GM21526 (cell line): Measurements from ENCODE around the gene PDGFB.

Source experiments
- ATAC-seq: cut with Tn5 transposase; IDR thresholded peaks from one replicate; pipeline ENCODE4 v1.9.1; 2021; ENCODE audit warnings: moderate library complexity; ENCODE audit not compliant: unreplicated experiment, low FRiP score

The PDGFB gene

DNA sequence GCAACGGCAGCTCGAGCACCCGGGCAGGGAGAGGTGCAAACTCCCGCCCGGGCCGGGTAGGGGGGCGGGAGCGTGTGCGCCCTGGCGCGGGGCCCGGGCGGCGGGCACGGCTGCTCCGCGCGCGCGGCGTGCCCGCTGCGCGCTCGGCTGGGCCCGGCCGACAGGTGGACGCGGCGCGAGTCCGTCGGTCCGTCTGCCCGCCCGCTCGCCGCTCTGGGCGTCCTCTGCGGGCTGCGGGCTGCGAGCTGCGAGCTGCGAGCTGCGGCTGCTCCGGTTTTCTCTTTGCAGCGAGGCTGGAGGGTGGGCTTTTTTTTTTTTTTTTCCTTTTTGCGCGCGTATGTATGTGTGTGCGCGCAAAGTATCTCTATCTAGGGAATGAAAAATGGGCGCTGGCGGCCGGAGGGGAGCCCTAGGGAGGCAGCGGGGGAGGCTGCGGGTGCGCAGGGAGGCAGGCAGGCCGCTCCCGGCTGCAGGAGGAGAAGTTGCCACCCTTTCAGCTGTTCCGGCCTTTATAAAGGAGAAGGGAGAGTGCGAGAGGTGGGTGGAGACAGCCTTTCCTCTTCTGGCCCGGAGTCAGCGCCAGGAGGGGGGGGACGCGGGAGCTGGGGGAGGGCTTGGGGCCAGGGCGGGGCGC, at the start of gene PDGFB:
PDGFB (minus strand) TSS at position 487 of the 634 bp plus-strand sequence. CDS start 1,019 bp downstream, outside the sequence.
- no peak for ATAC-seq

DNA sequence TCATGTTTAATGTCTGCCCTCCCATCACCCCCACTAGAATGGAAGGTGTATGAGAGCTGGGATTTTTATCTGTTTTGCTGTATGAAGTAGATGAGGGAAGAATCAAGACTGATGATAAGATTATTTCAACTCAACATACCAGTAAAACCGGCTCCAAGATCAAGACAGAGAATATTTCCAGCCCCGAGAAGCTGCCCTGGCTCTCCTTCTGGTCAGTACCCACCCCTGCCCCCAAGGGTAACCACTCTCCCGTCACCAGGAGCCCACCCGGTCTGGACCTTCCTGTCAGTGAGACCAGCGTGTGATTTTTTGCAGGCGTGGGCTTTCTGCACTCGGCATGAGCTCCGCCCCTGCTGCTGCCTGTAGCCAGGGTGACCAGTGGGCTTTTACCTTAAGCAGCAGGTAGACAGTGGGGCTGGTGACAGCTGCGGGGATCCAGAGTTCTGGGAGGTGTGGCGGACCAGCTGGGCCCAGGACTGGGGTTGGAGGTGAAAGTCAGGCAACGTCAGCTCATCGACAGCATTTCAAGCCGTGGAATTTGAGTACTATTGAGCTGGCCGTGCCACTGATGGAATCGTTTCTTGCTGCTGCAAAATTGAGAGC, 49.1 kb upstream of the PDGFB start:
- ATAC-seq = no peak

DNA sequence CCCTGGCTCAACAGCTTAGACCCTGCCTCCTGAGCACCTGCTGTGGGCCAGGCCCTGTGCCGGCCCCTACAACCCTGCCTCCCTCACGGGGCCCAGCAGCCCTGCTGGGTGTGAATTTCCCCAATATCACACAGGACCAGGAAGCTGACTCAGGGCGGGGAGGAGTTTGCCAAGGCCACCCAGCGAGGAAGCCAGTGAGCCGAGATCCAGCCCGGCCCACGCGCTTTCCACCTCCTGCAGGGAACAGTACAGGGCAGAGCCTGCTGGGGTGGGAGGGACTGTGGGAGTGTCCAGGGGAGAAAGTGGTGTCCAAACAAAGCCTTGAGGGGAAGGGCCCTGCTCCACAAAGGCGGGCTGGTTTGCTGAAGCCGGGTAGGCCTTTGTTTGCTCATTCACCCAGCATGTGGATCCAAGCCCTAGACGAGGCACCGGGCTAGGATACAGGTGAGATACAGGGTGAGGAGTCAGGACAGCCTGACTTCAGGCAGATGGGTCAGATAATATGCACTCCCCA, 47.8 kb upstream of the PDGFB start:
- ATAC-seq = no peak

DNA sequence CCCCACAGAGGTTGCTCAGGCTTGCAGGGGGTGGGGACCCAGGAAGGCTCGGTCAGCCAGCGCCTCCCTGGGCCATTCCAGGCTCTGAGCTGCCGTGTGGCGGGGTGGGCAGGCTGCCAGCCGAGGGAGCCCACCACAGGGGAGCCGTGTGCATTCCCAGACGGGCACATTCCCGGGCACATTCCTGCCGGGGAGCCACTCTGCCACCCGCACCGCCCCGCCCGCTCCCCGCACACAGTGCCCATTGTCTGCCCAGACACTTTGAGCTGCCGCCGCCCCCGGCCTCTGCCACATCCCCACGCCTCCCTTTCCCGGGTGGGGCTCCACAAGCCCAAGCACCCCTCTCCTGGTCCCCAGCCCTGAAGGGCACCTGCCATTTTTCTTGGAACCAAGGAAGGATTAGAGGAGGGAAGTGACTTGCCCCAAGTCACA, 47.3 kb upstream of the PDGFB start:
- no peak for ATAC-seq

DNA sequence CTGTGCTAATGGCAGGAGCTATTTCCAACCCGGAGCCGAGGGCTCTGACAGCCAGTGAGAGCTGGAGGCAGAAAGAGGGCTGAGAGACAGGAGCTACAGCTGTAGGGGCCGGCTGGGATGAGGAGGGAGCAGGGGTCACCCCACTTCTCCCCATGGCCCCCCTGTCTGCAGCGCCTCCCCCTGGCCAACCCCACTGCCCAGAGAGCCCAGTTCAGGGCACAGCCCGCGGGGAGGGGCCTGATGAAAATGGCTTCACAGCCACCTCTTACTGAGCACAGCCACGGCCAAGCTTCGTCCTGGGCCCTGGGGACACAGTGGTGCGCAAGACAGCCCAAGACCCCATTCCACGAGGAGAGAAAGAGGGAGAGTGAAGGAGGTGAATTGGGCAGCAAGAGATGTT, 46.7 kb upstream of the PDGFB start:
- no peak for ATAC-seq

DNA sequence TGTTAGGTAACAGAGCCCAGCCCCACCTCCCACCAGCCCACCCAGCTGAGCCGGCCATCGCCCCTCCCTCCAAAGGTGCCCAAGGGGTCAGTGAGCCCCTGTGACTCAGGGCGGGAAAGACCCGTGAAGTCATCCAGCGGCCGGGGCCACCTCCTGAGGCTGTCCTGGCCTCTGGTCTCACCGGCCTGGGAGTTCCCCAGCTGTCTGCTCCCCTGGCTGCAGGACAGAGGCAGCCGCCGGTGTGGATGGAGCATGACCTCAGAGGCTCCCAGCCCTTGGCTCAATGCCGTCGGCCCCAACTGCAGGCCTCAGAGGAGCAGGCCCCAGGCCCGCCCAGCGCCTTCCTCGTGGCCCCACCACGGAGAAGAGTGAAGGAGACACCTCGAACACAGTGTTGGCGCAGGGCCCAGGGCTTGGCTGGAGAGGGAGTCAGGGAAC, 46.0 kb upstream of the PDGFB start:
- no peak for ATAC-seq

DNA sequence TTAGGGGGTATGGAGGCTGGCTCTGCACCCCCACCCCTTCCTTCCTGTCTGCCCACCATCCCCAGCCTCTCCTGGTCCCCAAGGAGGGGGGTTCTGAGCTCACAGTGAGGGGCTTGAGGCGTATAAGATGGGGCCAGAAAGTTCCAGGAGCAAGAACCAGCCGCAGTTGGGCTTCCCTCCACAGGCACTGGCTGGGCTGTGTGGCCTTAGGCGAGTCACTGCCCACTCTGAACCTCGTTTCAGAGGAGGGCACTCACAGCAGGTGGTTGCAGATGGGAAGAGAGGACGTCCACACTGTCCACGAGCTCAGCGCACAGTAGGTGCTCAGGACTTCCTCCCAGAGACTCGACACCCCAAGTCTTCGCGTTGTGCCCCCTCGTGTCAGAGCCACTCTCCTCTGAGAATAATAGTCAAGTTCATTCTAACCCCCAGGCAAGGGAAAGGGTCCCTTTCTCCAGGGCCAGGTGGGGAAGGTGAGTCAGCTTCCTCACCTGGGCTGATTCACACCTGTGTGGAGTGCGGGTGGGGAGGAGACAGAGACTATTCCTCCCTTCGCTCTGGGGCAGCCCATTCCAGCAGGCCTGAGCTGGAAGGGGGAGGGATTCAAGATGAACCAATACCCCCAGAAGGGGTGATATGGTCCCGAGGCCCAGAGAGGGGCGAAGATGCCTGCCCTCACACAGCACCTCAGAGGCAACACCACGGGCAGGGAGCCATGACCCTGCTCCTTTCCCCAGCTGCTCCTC, 45.4 kb upstream of the PDGFB start:
- ATAC-seq = no peak

DNA sequence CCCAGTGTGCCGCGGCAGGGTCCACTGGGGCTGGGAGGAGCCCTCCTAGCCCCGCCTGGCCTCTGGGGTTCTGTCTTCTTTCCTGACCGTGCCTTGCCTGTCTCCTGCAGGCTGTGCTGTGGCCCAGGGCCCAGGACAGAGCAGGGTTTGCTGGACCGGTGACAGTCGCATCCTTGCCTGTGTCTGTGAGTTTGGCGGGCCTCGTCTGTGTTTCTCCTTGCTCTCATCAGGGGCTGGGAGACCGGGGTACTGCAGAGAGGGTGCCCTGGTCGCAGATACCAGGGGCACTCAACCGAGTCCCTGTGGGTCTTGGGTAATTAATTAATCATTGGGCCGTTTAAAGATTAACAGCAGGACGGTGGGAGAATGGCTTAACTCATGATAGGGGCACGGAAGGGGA, 44.8 kb upstream of the PDGFB start:
- no peak for ATAC-seq

DNA sequence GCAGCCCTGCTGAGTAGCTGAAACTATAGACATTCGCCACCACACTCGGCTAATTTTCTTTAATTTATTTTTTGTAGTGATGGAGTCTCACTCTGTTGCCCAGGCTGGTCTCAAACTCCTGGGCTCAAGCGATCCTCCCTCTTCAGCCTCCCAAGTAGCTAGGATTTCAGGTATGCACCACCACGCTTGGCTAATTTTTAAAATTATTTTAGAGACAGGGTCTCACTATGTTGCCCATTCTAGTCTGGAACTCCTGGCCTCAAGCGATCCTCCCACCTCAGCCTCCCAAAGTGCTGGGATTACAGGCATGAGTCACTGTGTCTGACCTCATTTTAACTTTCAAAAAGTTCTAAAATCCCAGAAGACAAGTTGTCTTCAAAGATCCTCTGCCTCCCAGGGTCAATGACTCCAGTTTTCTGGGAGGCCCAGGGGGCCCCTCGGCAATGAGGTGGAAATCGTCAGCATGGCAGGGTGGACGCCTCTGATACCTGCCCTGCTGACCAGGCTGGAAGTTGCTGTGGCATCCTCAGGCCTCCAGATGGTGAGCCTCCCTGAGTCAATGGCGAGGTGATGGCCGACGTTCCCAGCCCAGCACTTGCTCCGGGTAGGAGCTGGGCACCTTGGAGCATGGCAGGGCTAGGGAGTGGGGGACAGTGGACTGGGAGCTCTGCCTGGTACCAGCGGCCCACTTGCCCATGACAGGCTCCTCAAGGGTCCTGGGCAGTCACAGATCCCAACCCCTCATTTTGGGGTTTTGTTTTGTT, 43.5 kb upstream of the PDGFB start:
- ATAC-seq = no peak

DNA sequence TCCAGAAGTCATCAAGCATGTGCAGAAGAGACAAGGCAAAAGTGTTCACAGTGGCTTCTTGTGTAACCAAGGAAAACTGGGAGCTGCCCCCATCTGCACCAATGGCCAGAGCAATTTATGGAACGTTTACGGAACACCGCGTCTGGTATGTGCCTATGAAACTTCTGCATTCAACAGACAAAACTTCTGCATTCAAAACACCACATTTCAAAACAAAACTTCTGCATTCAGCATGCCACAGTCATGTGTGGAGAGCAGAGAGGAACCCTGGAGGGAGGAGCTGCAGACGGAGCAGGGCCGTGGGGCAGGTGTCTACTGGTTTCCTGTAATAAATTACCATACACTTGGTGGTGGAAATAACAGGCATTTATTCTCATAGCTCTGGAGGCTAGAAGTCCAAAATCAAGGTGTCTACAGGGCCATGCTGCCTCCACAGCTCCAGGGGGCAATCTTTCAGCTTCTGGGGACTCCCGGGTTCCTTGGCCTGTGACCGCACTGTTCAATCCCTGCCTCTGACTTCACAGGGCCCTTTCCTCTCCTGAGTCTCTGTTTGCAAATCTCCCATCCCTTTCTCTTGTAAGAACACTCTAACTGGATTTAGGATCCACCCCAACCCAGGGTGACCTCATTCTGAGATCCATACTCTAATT, 42.4 kb upstream of the PDGFB start:
- no peak for ATAC-seq

DNA sequence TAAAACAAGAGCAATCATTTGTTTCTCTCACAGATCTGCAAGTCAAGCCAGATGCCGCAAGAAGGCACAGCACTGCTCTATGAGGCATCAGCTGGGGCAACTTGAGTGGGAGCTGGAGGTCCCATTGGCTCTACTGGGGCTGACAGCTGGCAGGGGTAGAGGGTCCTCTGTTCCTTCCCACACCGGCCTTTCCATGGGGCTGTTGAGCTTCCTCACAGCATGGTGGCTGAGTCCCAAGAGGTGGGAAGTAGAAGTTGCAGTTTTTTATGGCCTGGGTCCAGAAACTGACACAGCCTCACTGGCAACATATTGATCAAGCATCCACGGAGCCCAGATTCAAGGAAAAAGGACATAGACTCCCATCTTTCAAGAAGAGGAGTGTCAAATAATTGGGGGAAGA, 40.2 kb upstream of the PDGFB start:
- ATAC-seq = no peak

DNA sequence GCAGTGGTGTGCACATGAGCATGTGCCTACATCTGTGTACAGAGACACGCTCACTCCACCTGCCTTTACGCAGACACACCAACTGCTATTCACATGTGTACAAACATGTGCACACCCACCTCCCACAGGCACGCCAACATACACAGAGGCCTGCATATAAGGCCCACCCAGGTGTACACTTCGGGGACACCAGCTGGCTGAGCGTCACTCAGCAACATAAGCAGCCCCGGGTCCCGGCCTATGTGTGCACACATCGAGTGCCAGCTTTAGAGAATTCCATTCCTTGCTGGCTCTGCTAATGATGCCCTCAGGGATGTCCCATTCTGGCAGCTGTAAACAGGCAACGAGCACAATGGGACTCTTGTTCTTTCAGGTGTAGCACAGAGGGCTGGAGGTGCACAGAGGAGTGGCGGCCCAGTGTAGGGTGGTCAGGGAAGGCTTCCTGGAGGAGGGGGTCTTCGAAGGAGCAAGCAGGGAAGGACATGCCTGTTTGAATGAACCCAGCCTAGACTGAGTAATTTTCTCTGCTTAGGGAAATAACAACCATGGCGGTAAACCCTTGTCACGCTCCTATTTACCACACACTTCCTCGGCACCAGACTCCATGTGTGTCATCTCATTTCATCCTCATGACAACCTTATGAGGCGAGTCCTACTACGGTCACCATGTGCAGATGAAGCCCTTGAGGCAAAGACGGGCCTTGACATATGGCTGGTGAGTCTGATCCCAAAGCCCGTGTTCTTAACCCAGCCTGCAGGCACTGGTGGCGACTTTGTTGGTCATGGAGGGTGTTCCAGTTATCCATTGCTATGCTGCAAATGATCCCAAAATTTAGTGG, 39.6 kb upstream of the PDGFB start:
- no peak for ATAC-seq

DNA sequence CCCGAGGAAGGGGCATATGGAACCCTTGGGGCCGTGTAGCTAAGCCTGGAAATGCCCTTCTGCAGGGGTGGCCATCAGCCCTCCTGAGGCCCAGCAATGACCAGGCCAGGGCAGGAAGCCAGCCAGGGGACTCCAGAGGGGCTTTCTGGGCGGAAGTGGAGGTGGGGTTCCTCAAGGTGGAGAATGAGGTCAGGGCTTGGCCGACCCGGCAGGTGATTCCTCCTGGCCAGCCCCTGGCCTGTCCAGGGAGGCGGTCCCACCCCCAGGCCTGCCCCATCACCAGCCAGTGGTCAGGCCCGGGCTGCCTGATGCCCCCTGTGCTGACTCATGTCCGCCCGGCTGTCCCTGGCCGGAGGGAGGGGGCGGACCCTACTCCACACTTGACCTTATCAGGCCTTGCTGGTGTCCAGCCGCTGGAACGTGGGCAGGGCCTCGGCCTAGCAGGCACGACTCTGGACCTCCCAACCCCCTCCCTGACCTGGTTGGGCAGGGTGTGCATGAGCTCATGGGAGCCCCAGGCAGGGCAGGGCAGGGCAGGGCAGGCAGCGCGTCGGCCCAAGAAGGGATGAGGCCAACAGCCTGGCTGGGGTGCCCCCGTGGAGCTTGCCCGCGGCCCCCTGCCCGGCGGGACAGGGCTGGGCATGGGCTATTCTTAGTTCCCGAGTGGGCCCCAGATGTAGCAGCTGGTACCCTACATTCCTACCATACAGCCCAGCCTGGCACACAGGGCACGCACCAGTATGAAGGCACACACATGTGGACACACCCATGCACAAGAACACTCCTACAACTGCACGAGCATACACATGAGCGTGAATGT, 38.8 kb upstream of the PDGFB start:
- ATAC-seq = no peak

DNA sequence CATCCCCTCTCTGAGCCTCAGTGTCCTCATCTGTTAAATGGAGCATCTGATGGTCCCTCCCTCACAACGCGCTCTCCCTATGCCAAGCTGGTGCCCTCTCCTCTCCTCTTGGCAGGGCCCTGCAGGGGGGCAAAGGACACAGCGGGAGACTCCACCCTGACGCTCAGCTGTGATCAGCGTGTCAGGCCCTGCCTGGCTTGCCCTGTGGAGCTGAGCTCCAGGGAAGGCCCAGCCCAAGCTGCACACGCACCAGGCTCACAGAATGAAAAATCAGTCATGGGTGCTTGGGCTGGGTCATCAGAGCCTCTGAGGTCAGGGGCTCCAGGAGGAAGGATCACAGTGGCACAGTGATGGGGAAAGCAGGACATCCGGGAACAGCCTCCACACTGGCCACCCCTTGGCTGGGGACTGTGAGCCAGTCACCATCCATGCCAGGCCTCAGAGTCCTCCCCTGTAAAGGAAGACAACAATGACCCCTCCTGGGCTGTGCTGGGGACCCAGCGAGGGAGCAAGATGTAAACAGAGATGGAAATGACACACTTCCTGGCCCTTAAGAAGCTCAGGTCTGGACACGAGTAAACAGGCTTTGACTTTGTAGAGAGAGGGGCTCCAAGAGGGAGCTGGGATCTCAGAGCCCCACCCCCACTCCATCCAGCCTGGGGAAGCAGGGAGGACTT, 38.0 kb upstream of the PDGFB start:
- ATAC-seq = no peak

DNA sequence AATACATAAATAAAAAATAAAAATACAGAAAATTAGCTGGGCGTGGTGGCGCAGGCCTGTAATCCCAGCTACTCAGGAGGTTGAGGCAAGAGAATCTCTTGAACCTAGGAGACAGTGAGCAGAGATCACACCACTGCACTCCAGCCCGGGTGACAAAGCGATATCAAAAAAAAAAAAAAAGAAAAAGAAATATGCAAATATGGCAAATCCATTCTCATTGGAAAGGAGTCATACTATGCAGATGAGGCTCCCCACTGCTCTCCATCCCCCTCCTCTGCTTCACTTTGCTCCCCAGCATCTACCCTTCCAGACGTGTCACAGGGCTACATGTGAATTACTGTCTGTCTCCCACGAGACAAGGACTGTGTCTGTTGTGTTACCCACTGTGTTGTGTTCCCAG, 36.3 kb upstream of the PDGFB start:
- ATAC-seq = no peak

DNA sequence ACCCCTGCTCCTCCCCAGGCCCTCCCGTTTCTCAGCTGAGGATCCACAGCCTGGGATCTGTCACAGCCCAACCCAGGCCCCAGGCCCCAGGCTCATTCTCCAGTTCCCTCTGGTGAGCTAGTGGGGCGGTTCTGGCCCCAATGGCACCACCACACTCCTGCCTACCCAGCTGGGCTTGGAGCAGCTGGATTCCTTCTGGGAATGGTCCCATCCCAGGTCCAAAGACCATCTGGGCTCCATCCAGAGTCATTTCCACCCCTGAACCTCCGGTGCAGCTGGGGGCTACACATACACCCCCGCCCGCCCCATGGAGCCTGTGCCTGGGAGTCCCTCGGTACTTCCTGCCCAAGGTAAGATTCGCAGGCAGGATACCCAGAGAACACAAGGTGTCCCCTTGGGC, 35.5 kb upstream of the PDGFB start:
- ATAC-seq = no peak

DNA sequence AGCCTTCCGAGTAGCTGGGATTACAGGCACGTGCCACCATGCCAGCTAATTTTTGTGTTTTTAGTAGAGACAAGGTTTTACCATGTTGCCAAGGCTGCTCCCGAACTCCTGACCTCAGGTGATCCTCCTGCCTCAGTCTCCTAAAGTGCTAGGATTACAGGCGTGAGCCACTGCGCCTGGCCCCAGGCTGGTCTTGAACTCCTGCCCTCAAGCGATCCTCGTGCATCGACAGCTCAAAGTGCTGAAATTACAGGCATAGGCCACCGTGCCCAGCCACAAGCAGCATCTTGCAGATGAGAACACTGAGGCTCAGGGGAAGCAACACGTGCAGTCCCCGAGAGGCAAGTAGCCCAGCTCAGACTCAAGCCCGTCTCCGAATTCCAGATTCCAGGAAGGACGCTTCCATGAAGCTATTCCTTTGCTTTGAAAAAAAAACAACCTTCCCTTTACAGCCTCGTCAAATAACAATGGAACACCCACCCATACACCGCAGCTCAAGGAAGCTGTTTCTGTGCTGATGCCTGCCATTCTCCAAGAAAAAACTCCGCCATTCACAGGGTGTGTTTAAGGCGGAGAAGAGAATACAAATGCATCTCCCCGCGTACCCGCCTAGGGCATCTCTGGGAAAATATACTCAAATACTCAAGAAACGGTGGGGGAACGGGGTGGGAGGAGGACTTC, 34.5 kb upstream of the PDGFB start:
- no peak for ATAC-seq

DNA sequence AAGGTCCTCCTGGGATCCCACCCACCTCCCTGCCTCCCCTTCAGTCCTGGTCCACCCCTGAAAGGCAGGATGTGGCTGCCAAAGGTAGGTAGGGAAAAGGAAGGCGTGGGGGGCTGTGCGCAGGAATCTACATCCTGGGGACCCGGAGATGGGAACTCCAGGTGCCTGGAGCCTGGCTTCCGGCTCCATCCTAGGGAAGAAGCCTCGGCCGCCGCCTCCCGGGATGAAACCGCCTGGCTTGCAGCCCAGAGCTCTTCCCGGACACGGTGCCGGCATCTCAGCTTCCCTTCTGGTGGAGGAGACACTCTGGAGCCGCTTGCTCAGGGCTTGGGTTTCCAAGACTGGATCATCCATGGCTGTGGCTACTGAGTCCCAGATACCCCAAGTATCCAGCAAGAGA, 33.3 kb upstream of the PDGFB start:
- no peak for ATAC-seq
